Muscle of leg (tissue), 11 donors: ENCODE measurements around the gene EIF1. TPM values are rescaled to one million over a fixed set of nuclear protein-coding genes. Genes with fewer than 3 reads are reported as not detected.
"Not testable (repeated sequence)": the region's sequence is repeated elsewhere in the genome, so short reads cannot be mapped to it uniquely, and the experiment has no call there.

ENCODE experiments used
- DNase-seq: peaks from one replicate; pipeline ENCODE4 v3.0.0; 2013
- H3K27ac ChIP-seq: one replicate; pipeline ENCODE4 v1.5.1; 2013; ENCODE audit warnings: mild to moderate bottlenecking, low read length, control low read depth
- H3K27me3 ChIP-seq: one replicate; pipeline ENCODE4 v1.6.1; 2013; ENCODE audit warnings: low read length; ENCODE audit not compliant: control insufficient read depth, insufficient read depth
- H3K36me3 ChIP-seq: one replicate; pipeline ENCODE4 v1.6.1; 2013; ENCODE audit warnings: low read length; ENCODE audit not compliant: control insufficient read depth, insufficient read depth
- H3K4me1 ChIP-seq: one replicate; pipeline ENCODE4 v1.6.1; 2013; ENCODE audit warnings: low read length; ENCODE audit not compliant: control insufficient read depth, insufficient read depth
- H3K4me3 ChIP-seq: one replicate; pipeline ENCODE4 v1.5.1; 2013; ENCODE audit warnings: low read length, control low read depth
- H3K9me3 ChIP-seq: replicated peaks from 2 replicates; pipeline ENCODE4 v1.6.1; 2013; ENCODE audit warnings: low read depth, low read length; ENCODE audit not compliant: control insufficient read depth
- WGBS: methylation state at CpG from one replicate; pipeline ENCODE4 v1.1.5; 2013; ENCODE audit warnings: missing lambda C conversion rate; ENCODE audit not compliant: insufficient coverage; 5-methylcytosine and 5-hydroxymethylcytosine counted together
- polyA plus RNA-seq, 8 donors: library from polyadenylated mRNA; unstranded; fragments of 120-200 nt; gene quantifications; one replicate each; pipeline versions ENCODE4 v1.2.1 to v1.2.3, GENCODE V29; 2013; ENCODE audit warnings: inconsistent platforms in 1 of 8, low replicate concordance in 1 of 8; ENCODE audit not compliant: insufficient read length in 8 of 8, insufficient read depth in 1 of 8
- total RNA-seq: library from RNA; stranded (reverse); fragments of 120-200 nt; gene quantifications from one replicate; pipeline ENCODE4 v1.2.4, GENCODE V29; 2013

EIF1 gene
- total and polyA plus RNA-seq, 9 donors, result 224 to 855 (median 809) TPM

GRCh38 chr17:41700843-41701242 lies 12.2 kb downstream of the EIF1 start:
- not testable (repeated sequence) for H3K27me3 ChIP-seq, H3K27ac ChIP-seq, DNase-seq, H3K9me3 ChIP-seq, H3K36me3 ChIP-seq, H3K4me3 ChIP-seq
- peaks cover 17% of the 10 kb centered on the region for H3K4me1 ChIP-seq
- WGBS, result 60% methylated on average over 1 of the region's 3 CpGs

- H3K27ac ChIP-seq, result no peak overlapping the region
- no CpG with 5 or more reads among the region's 8 CpGs for WGBS
- no peaks in the 10 kb centered on the region for H3K27me3 ChIP-seq
- no peaks in the 10 kb centered on the region for H3K36me3 ChIP-seq
- no peaks in the 10 kb centered on the region for H3K4me1 ChIP-seq
- no peaks in the 10 kb centered on the region for H3K9me3 ChIP-seq
- no peak overlapping the region for H3K4me3 ChIP-seq
- no peak for DNase-seq
These were observed 14.0 kb downstream of the EIF1 start for GRCh38 chr17:41702712-41703111.

GRCh38 chr17:41705271-41705991 lies 16.7 kb downstream of the EIF1 start:
- H3K27me3 ChIP-seq, result peaks cover under 1% of the 10 kb centered on the region
- H3K9me3 ChIP-seq, result no peaks in the 10 kb centered on the region
- DNase-seq, result no peak
- no peaks in the 10 kb centered on the region for H3K4me1 ChIP-seq
- H3K4me3 ChIP-seq, result no peak overlapping the region
- no peak overlapping the region for H3K27ac ChIP-seq
- 30% methylated on average over 10 of the region's 13 CpGs for WGBS
- no peaks in the 10 kb centered on the region for H3K36me3 ChIP-seq

- Histone ChIP-seq H3K36me3 (no peaks in the 10 kb centered on the region), H3K27ac (no peak overlapping the region), H3K4me3 (no peak overlapping the region), H3K9me3 (no peaks in the 10 kb centered on the region), H3K27me3 (peaks cover 9% of the 10 kb centered on the region), H3K4me1 (no peaks in the 10 kb centered on the region)
- DNase-seq, result no peak
- 71% methylated on average over 7 of the region's 10 CpGs for WGBS
These were observed 19.4 kb downstream of the EIF1 start for GRCh38 chr17:41707803-41708669.

DNA sequence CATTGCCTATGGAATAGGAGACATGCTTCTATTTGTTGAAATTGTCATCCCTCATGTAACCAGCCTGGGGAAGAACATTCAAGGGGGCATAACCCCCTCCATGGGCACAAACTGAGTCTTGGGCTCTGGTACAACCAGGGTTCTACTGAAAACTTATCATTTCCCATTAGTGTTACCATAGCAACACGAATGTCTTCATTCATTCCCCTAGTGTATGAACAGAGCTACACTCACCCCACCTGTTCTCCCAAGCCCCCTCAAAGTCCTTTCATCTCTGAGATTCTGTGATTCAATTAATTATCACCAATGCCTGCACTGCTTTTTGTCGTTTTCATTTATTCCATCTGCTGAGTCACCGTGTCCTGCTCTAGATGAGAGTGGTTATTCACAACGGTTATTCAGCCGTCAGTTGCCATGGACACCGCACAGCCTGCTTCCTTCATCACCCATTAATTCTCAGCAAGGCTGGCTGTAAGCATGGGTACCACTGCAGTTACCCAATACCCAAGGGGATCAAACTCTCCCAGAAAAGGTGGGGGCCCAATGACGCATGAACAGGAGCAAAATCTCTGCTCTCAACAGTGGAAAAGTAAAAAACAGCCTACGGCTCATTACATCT lies 21.9 kb downstream of the EIF1 start:
- WGBS, result 83% methylated on average over 2 of the region's 8 CpGs
- Histone ChIP-seq H3K27ac (no peak overlapping the region), H3K4me1 (no peaks in the 10 kb centered on the region), H3K36me3 (no peaks in the 10 kb centered on the region), H3K9me3 (no peaks in the 10 kb centered on the region), H3K27me3 (peaks cover 9% of the 10 kb centered on the region), H3K4me3 (no peak overlapping the region)
- no peak for DNase-seq

GRCh38 chr17:41711669-41712400 lies 23.1 kb downstream of the EIF1 start, which contains the start of gene GAST:
GAST (plus strand) TSS chr17:41712331; CDS start chr17:41715437, 3,106 bp downstream.
- no peak for DNase-seq
- Histone ChIP-seq H3K4me1 (no peaks in the 10 kb centered on the region), H3K27me3 (peaks cover 9% of the 10 kb centered on the region), H3K36me3 (no peaks in the 10 kb centered on the region), H3K9me3 (no peaks in the 10 kb centered on the region), H3K4me3 (no peak within 1 kb of the TSS), H3K27ac (no peak within 1 kb of the TSS)
- 95% methylated on average over 3 of the region's 12 CpGs for WGBS

DNA sequence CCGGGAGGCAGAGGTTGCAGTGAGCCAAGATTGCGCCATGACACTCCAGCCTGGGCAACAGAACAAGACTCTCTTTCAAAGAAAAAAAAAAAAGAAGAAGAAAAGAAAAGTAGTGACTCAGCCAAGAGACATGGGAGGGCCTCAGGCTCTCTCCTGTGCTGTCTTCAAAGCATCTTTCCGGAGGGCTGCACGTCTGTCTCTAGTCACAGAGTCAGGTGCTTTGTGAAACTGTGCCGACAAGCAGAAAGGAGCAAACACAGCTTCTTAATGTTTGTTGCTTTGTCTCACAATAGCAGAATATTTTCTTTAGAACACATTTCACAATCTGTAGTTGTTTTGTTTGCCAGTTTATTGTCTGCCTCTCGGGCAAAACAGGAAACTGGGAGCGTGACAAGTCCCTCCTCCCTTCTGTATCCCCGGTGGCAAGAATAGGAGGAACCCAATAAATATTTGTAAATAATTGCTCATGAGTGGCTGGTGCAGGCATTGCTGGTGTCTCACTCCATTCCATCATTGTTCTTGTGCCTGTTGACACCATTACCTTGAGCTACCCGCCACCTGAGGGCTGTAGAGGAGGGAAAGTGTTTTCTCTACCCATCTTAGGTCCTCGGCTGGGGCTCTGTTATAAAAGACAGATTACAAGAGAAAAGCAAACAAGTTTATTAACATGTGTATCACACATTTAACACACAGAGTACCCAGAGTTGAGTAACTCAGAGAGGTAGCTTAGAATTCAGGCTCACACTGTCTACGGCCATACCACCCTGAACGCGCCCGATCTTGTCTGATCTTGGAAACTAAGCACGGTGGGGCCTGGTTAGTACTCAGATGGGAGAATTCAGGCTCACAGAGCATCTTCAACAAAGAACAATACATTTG lies 29.0 kb downstream of the EIF1 start:
- no peaks in the 10 kb centered on the region for H3K4me1 ChIP-seq
- H3K9me3 ChIP-seq, result no peaks in the 10 kb centered on the region
- no peak for DNase-seq
- no peak overlapping the region for H3K27ac ChIP-seq
- H3K4me3 ChIP-seq, result no peak overlapping the region
- no peaks in the 10 kb centered on the region for H3K27me3 ChIP-seq
- no peaks in the 10 kb centered on the region for H3K36me3 ChIP-seq
- 45% methylated on average over 2 of the region's 15 CpGs for WGBS

GRCh38 chr17:41718287-41718645 lies 29.6 kb downstream of the EIF1 start:
- H3K9me3 ChIP-seq, result no peaks in the 10 kb centered on the region

GRCh38 chr17:41722231-41722630 lies 33.5 kb downstream of the EIF1 start:
- DNase-seq, result no peak
- 83% methylated on average over 3 of the region's 7 CpGs for WGBS

More at GRCh38 chr17:41718287-41718645, 29.6 kb downstream of the EIF1 start:
- H3K27ac ChIP-seq, result no peak overlapping the region
- H3K4me3 ChIP-seq, result no peak overlapping the region
- no peak for DNase-seq
- 60% methylated on average over 5 of the region's 5 CpGs for WGBS
- no peaks in the 10 kb centered on the region for H3K4me1 ChIP-seq
- no peaks in the 10 kb centered on the region for H3K27me3 ChIP-seq
- no peaks in the 10 kb centered on the region for H3K36me3 ChIP-seq

More at GRCh38 chr17:41722231-41722630, 33.5 kb downstream of the EIF1 start:
- no peak overlapping the region for H3K27ac ChIP-seq
- no peaks in the 10 kb centered on the region for H3K4me1 ChIP-seq
- H3K4me3 ChIP-seq, result no peak overlapping the region
- no peaks in the 10 kb centered on the region for H3K36me3 ChIP-seq
- H3K9me3 ChIP-seq, result no peaks in the 10 kb centered on the region
- no peaks in the 10 kb centered on the region for H3K27me3 ChIP-seq
